GM10248 (cell line): Measurements from ENCODE around the gene PTMA.

Experiments used
- CTCF ChIA-PET: fragments of 300-600 bp; sonication (Branson Sonifier 250); formaldehyde crosslinking; extraction: SDS; loops from one replicate; lab custom pipeline; 2021; ENCODE audit warnings: antibody characterized with exemption; lab: Yijun Ruan, JAX
- POLR2A ChIA-PET: fragments of 350-650 bp; sonication (Branson Sonifier 250); formaldehyde crosslinking; extraction: SDS; loops from one replicate; lab custom pipeline; 2020; ENCODE audit warnings: antibody characterized with exemption; lab: Yijun Ruan, JAX
- DNase-seq: peaks from one replicate; pipeline ENCODE4 v3.0.0; 2012; ENCODE audit errors: extremely low spot score
- TF ChIP-seq, protein P1 (sequence below): IDR thresholded peaks from 2 replicates; pipeline ENCODE4 v1.5.1; 2012; ENCODE audit warnings: mild to moderate bottlenecking, low read depth; ENCODE audit errors: extremely low read depth, missing control alignments, control extremely low read depth

The PTMA gene

DNA sequence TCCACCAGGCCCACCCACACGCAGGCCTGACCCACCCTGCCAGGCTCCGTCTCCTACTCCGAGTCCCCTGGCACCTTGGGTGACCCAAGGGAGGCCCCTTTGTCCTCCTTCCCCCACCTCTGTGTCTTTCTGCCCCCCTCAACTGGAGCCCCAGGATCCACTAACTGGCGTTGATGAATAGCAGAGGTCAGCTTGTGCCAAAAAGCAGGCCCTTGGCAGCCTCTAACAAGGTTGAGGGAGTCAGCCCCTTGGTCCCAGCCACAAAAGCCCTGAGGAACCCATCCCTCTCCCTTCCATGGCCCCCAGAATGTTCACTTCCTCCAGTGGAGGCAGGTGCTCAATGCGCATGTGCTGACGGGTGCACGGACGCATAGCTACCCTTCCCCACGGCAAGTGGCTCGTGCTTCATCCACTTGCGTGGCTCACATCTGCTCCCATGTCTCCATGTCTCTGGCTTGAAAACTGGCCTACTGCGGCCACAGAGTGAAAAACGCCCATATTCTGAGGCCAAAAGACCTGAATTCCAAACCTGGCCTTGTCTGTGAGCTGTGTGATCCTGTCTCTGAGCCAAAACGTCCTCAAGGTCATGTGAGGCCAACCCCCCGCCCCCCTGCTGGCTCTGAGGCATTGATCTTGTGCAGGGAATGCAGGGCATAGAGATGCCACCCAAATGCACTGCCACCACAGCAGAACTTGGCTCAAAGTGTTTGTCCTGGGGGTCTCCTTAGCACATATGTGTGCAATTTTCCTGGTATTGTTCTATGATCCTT, 19.0 kb upstream of the PTMA start:
- TF ChIP-seq, protein P1, sequence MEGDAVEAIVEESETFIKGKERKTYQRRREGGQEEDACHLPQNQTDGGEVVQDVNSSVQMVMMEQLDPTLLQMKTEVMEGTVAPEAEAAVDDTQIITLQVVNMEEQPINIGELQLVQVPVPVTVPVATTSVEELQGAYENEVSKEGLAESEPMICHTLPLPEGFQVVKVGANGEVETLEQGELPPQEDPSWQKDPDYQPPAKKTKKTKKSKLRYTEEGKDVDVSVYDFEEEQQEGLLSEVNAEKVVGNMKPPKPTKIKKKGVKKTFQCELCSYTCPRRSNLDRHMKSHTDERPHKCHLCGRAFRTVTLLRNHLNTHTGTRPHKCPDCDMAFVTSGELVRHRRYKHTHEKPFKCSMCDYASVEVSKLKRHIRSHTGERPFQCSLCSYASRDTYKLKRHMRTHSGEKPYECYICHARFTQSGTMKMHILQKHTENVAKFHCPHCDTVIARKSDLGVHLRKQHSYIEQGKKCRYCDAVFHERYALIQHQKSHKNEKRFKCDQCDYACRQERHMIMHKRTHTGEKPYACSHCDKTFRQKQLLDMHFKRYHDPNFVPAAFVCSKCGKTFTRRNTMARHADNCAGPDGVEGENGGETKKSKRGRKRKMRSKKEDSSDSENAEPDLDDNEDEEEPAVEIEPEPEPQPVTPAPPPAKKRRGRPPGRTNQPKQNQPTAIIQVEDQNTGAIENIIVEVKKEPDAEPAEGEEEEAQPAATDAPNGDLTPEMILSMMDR = no peak
- ChIA-PET POLR2A (no interaction called here), CTCF (interaction anchor here (3.0 to 25.7 kb wide), 4 partner anchors 14 to 36 kb away, joined by 10 to 531 read pairs (median 309); partner anchors contain the start of gene PTMA)
- DNase-seq = no peak

DNA sequence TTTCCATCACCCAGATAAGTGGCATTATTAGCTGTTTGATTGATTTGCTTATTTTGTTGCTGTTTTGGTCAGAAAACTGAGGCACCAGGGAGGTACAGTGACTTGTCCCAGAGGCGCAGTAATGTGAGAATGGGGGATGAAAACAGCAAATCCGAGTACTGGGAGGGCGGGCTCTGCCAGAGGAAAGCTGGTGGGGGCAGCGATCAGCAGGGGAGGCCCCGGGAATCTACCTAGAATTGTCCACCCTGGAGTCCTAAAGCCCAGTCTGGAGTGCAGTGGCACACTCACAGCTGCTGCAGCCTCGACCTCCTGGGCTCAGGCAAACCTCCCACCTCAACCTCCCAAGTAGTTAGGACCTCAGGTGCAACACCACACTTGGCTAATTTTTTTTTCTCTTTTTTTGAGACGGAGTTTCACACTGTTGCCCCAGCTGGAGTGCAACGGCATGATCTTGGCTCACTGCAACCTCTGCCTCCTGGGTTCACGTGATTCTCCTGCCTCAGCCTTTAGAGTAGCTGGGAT, 17.0 kb upstream of the PTMA start:
- DNase-seq = no peak
- TF ChIP-seq, protein P1 = no peak
- ChIA-PET POLR2A (interaction anchor here (1.0 to 1.2 kb wide), 2 partner anchors 17 to 21 kb away, joined by 3 to 5 read pairs; partner anchors contain the start of gene PTMA), CTCF (interaction anchor here (1.2 to 25.7 kb wide), 4 partner anchors 13 to 31 kb away, joined by 3 to 531 read pairs (median 309); partner anchors contain the start of gene PTMA)

DNA sequence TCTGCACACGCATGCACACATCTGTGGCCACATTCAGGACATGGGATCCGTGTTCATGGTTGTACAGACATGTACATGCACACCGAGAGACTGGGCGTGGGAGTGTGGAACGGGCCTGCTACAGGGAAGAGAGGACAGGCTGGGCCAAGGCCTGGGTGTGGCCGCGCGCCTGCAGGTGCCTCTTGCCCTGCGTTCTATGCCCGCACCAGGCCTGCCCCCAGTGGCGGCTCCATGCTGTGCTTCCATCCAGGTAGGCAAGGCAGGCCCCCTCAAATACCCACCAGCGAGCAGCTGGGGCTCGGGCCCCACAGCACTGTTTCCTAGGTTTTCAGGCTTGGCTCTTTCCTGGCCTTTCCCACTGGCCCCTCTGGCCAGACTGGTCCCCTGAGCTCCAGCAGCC, 15.5 kb upstream of the PTMA start:
- POLR2A ChIA-PET = interaction anchor here (1.0 kb wide), 1 partner anchor 15 kb away, joined by 3 read pairs; the partner anchor contains the start of gene PTMA
- TF ChIP-seq, protein P1 = no peak
- DNase-seq = no peak
- CTCF ChIA-PET = interaction anchor here (1.3 to 25.7 kb wide), 4 partner anchors 11 to 22 kb away, joined by 5 to 434 read pairs (median 102); partner anchors contain the start of gene PTMA

DNA sequence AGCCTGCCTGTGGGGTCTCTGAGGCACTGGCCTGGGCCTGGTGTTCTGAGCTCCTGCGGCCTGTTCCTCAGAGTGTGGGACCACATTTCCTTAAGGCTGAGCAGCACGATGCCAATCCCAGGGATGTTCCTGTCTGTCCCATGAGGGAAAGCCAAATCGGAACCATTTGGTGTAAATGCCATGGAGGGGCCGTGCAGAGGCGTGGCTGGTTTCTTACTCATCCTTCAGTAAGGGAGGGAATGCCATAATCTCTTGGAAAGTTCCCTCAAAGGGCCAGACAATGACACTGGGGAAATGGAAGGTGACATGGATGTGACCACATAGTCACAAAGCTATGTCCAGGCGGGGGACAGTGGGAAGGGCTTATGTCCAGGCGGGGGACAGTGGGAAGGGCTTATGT, 14.4 kb upstream of the PTMA start:
- ChIA-PET POLR2A (interaction anchor here (1.0 kb wide), 1 partner anchor 14 kb away, joined by 3 read pairs; the partner anchor contains the start of gene PTMA), CTCF (interaction anchor here (1.3 to 25.7 kb wide), 5 partner anchors 11 to 21 kb away, joined by 5 to 434 read pairs (median 21); partner anchors contain the start of gene PTMA)
- DNase-seq = no peak
- TF ChIP-seq, protein P1 = no peak

DNA sequence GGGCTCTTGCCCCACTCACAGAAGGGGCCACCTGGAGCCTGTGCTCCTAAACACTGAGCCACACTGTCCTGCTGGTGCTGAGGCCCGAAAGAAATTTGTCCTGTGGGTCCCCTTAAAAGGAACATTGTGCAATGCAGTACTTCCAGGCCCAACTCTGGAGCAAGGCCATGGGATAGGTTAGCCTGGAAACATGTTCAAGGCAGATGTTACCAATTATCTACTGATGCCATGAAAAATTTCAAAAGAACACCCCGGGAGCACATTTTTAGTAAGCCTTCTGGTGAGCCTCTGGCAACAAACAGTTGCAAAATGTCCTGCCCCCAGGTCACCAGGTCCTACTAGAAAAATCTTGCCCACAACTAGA, 12.3 kb upstream of the PTMA start:
- CTCF ChIA-PET = interaction anchor here (2.0 to 3.5 kb wide), 4 partner anchors 11 to 21 kb away, joined by 8 to 39 read pairs (median 16); no protein-coding TSS in a partner anchor
- TF ChIP-seq, protein P1 = no peak
- POLR2A ChIA-PET = no interaction called here
- no peak for DNase-seq

DNA sequence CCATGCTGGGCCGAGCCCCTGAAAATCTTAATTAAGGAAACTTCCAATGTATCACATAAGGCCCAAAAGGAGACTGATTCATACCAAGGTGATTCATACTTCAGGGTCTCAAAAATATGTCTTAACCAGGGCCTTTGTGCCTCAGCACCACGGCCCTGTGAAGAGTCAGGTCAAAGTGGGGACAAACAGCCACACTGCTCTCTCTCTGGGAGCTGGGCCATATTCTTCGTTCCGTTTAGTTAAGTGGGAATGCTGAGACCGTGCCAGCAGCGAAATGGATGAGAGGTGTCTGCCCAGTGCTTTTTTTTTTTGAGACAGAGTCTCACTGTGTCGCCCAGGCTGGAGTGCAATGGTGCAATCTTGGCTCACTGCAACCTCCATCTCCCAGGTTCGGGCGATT, 9.3 kb upstream of the PTMA start:
- POLR2A ChIA-PET = interaction anchor here (0.6 to 1.1 kb wide), 2 partner anchors 15 to 36 kb away, joined by 3 to 5 read pairs; no protein-coding TSS in a partner anchor
- TF ChIP-seq, protein P1 = no peak
- CTCF ChIA-PET = interaction anchor here (6.0 to 11.6 kb wide), 2 partner anchors 16 kb away, joined by 56 to 434 read pairs; no protein-coding TSS in a partner anchor
- no peak for DNase-seq
